Liver (tissue), 9 donors: Measurements from ENCODE around the gene PPP1R1B. TPM values are rescaled to one million over a fixed set of nuclear protein-coding genes. Genes with fewer than 3 reads are reported as not detected.

Source experiments
- DNase-seq: peaks from one replicate; pipeline ENCODE4 v3.0.0-alpha.2; 2017; ENCODE audit warnings: low spot score
- H3K27ac ChIP-seq, 2 donors: one replicate each; pipeline ENCODE4 v1.7.0; 2013; ENCODE audit warnings: inconsistent platforms in 2 of 2, low read length in 2 of 2, control low read depth in 1 of 2, low read depth in 1 of 2, mild to moderate bottlenecking in 1 of 2
- H3K27me3 ChIP-seq, 4 donors: one replicate each; pipeline versions ENCODE4 v1.6.1 to v1.7.0; 2013; ENCODE audit warnings: low read length in 3 of 4, inconsistent platforms in 1 of 4, mild to moderate bottlenecking in 1 of 4, moderate library complexity in 1 of 4; ENCODE audit not compliant: control insufficient read depth in 4 of 4, insufficient read depth in 4 of 4
- H3K36me3 ChIP-seq, 4 donors: one replicate each; pipeline versions ENCODE4 v1.6.1 to v1.7.0; 2013; ENCODE audit warnings: low read length in 3 of 4, mild to moderate bottlenecking in 3 of 4, low read depth in 1 of 4, moderate library complexity in 1 of 4; ENCODE audit not compliant: control insufficient read depth in 4 of 4, insufficient read depth in 3 of 4
- H3K4me1 ChIP-seq, 4 donors: one replicate each; pipeline versions ENCODE4 v1.6.1 to v1.7.0; 2013; ENCODE audit warnings: low read length in 3 of 4, mild to moderate bottlenecking in 3 of 4, moderate library complexity in 1 of 4; ENCODE audit not compliant: control insufficient read depth in 4 of 4, insufficient read depth in 4 of 4
- H3K4me3 ChIP-seq, 3 donors: one replicate each; pipeline versions ENCODE4 v1.6.1 to v1.7.0; 2013; ENCODE audit warnings: low read length in 3 of 3, control low read depth in 1 of 3, low read depth in 1 of 3, mild to moderate bottlenecking in 1 of 3
- H3K9ac ChIP-seq, 2 donors: one replicate each; pipeline ENCODE4 v1.7.0; 2013; ENCODE audit warnings: low read length in 2 of 2, mild to moderate bottlenecking in 2 of 2, moderate library complexity in 2 of 2, control low read depth in 1 of 2, low read depth in 1 of 2
- H3K9me3 ChIP-seq, 4 donors: one replicate each; pipeline versions ENCODE4 v1.6.1 to v1.7.0; 2013; ENCODE audit warnings: low read length in 3 of 4; ENCODE audit not compliant: control insufficient read depth in 4 of 4
- FOXA1 ChIP-seq: IDR thresholded peaks from 2 replicates; pipeline ENCODE4 v1.6.1; 2016; ENCODE audit warnings: antibody characterized with exemption
- HNF4A ChIP-seq, 2 donors: conservative IDR thresholded peaks; 2 replicates each; pipeline ENCODE4 v1.6.1; 2016; ENCODE audit warnings: antibody characterized with exemption in 2 of 2, mild to moderate bottlenecking in 2 of 2
- HNF4G ChIP-seq: IDR thresholded peaks from 2 replicates; pipeline ENCODE4 v1.6.1; 2016; ENCODE audit warnings: antibody characterized with exemption
- JUND ChIP-seq, 2 donors: IDR thresholded peaks; 2 replicates each; pipeline ENCODE4 v1.6.1; 2016; ENCODE audit warnings: antibody characterized with exemption in 2 of 2
- RAD21 ChIP-seq, 2 donors: IDR thresholded peaks; 2 replicates each; pipeline ENCODE4 v1.6.1; 2016; ENCODE audit warnings: antibody characterized with exemption in 2 of 2, mild to moderate bottlenecking in 2 of 2
- RXRA ChIP-seq, 2 donors: IDR thresholded peaks; 2 replicates each; pipeline ENCODE4 v1.6.1; 2017 to 2018; ENCODE audit warnings: antibody characterized with exemption in 2 of 2, mild to moderate bottlenecking in 1 of 2
- TAF1 ChIP-seq: conservative IDR thresholded peaks from 2 replicates; pipeline ENCODE4 v1.6.1; 2016; ENCODE audit warnings: antibody characterized with exemption, mild to moderate bottlenecking
- WGBS: extraction: QIAGEN DNeasy Blood & Tissue Kit; methylation state at CpG from one replicate; pipeline ENCODE4 v1.1.7; 2013; 5-methylcytosine and 5-hydroxymethylcytosine counted together
- polyA plus RNA-seq, 2 donors: library from polyadenylated mRNA; stranded (reverse) in 1 of 2; unstranded in 1 of 2; fragments of 200-250 nt in 1 of 2; fragments of >200 nt in 1 of 2; fragmentation: Nextera tagmentation in 1 of 2; extraction: Ambion mirVana in 1 of 2; gene quantifications; one replicate each; pipeline versions ENCODE4 v1.2.1 to v1.2.3, GENCODE V29; 2013 to 2015
- total RNA-seq, 2 donors: library from RNA; depleted of rRNA; stranded (reverse); fragments of >200 nt; gene quantifications; one replicate each; pipeline ENCODE4 v1.2.3, GENCODE V29; 2014
- TF ChIP-seq, protein P1 (sequence below): fragments of 150-350 bp; IDR thresholded peaks from 2 replicates; pipeline ENCODE4 v1.5.1; 2017; ENCODE audit warnings: improper control_type of control experiment, low read depth, low read length; ENCODE audit not compliant: missing input control
- TF ChIP-seq, protein P2 (sequence below): IDR thresholded peaks from 2 replicates; pipeline ENCODE4 v1.6.1; 2016; ENCODE audit warnings: antibody characterized with exemption, mild to moderate bottlenecking
- donor health status: healthy.
- donor health status: healthy.
- donor health status: healthy.
- donor health status: healthy.
- donor health status: healthy.

Gene PPP1R1B
- total and polyA plus RNA-seq, 4 donors, result 0.14 TPM; not detected in 3

DNA sequence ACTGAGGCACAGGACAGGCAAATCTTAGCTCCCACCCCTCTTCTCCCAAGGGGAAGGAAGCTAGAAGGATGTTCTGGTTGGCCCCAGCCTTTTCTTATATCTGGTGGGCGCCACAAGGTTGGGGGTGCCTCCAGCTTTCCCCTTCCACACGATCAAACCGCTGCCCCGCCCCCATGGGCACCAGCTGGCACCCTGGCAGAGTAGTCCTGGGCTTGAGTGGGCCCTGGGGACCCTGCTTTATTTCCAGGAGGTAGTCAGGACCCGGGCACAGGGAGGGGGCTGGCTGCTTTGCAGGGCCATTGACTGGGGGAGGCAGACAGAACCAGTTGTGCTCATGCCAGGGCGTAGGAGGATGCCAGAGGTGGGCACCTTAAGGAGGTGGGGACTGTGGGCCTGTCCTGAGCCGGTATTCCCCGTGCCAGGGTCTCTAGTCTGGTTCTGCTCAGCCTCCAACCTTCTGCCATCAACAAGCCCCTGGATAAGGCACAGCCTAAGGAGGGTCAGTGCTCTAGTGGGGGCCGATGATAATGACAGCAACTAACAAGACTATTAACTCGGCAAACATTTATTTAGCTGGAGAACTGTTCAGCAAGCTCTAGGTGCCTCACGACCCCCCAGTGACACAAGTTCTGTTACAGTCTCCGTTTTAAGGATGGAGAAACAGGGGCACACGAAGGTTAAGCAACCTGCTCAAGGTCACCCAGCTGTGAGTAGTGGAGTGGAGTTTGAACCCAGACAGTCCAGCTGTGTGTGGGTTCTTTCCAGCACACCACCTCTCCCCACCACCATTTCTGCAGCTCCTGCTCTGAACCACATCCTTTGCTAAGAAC, 7.6 kb upstream of the PPP1R1B start (continued):
- no peak for TF ChIP-seq FOXA1

DNA sequence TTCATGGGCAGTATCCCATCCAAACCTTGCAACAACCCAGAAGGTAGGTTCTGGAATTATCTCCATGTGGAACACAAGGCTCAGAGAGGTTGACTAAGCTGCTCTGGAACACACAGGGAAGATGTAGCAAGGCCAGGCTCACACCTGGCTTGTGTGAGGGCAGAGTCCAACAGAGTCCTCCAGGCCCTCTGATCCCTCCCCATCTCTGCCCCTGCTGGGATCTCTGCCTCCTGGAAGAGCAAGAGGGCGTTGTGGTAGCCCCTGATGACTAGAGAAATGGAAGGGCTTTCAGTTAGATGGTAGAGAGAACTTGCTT, 7.0 kb upstream of the PPP1R1B start:
- Histone ChIP-seq H3K4me1 (peaks cover 2 to 20% (median 8%) of the 10 kb centered on the region in 4 donors), H3K27me3 (no peaks in the 10 kb centered on the region), H3K36me3 (no peaks in the 10 kb centered on the region), H3K4me3 (no peak overlapping the region), H3K27ac (no peak overlapping the region), H3K9me3 (no peaks in the 10 kb centered on the region), H3K9ac (no peak overlapping the region)
- WGBS, result 57% methylated on average over 1 of the region's 1 CpG
- no peak for DNase-seq
- no peak for TF ChIP-seq TAF1

DNA sequence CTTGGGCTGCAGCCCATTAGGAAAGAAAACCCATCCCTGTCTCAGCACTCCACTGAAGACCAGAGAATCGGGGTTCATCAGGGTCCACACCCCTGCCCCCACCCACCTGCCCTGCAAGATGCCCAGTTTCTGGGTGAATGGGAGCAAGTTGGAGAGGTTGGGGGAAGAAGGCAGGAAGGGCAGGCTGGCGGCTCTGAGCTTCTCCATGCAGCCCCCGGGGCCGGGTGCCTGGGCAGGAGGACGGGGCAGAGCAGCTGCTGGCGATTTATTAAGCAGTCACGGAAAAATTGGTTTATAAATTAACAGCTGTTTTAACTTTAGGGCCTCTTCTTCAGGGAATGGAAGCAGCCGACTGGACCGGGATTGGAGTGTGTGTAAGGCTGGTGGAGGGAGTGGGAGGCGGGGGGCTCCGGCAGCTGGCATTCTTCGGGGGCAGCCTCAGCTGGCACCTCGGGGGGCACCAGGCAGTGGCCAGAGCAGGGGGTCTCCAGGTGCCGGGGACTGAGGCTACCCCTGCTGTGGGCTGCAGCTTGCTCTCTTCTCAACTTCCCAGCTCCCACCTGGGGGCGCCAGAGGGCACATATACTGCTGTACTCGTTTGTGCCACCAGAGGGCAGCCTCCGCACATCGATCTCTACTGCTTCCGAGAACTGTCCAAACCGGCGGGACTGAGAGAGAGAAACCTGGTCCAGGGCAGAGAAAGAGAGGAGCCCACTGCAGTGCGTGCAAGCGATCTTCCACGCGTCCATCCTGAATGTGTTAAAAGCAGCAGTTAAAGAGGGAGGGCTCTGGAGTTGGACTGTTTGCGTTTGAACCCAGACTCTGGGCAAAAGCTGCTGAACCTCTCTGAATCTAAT, 5.0 kb upstream of the PPP1R1B start:
- H3K4me1 ChIP-seq, result peaks cover 2 to 21% (median 9%) of the 10 kb centered on the region in 4 donors
- H3K9ac ChIP-seq, result no peak overlapping the region
- TF ChIP-seq JUND (IDR thresholded peaks at IDR 0.05), result no peak
- no peak for TF ChIP-seq HNF4A (conservative IDR thresholded peaks at IDR 0.05)
- TF ChIP-seq RAD21 (IDR thresholded peaks at IDR 0.05), result peak; percentile 94 to 97
- no peak for TF ChIP-seq TAF1
- TF ChIP-seq, protein P1, sequence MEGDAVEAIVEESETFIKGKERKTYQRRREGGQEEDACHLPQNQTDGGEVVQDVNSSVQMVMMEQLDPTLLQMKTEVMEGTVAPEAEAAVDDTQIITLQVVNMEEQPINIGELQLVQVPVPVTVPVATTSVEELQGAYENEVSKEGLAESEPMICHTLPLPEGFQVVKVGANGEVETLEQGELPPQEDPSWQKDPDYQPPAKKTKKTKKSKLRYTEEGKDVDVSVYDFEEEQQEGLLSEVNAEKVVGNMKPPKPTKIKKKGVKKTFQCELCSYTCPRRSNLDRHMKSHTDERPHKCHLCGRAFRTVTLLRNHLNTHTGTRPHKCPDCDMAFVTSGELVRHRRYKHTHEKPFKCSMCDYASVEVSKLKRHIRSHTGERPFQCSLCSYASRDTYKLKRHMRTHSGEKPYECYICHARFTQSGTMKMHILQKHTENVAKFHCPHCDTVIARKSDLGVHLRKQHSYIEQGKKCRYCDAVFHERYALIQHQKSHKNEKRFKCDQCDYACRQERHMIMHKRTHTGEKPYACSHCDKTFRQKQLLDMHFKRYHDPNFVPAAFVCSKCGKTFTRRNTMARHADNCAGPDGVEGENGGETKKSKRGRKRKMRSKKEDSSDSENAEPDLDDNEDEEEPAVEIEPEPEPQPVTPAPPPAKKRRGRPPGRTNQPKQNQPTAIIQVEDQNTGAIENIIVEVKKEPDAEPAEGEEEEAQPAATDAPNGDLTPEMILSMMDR, result peak; percentile 100
- no peak for TF ChIP-seq HNF4G
- TF ChIP-seq, protein P2, sequence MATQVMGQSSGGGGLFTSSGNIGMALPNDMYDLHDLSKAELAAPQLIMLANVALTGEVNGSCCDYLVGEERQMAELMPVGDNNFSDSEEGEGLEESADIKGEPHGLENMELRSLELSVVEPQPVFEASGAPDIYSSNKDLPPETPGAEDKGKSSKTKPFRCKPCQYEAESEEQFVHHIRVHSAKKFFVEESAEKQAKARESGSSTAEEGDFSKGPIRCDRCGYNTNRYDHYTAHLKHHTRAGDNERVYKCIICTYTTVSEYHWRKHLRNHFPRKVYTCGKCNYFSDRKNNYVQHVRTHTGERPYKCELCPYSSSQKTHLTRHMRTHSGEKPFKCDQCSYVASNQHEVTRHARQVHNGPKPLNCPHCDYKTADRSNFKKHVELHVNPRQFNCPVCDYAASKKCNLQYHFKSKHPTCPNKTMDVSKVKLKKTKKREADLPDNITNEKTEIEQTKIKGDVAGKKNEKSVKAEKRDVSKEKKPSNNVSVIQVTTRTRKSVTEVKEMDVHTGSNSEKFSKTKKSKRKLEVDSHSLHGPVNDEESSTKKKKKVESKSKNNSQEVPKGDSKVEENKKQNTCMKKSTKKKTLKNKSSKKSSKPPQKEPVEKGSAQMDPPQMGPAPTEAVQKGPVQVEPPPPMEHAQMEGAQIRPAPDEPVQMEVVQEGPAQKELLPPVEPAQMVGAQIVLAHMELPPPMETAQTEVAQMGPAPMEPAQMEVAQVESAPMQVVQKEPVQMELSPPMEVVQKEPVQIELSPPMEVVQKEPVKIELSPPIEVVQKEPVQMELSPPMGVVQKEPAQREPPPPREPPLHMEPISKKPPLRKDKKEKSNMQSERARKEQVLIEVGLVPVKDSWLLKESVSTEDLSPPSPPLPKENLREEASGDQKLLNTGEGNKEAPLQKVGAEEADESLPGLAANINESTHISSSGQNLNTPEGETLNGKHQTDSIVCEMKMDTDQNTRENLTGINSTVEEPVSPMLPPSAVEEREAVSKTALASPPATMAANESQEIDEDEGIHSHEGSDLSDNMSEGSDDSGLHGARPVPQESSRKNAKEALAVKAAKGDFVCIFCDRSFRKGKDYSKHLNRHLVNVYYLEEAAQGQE, result peak; percentile 75
- peak in 1 of 2 donors; percentile 50 for TF ChIP-seq RXRA (IDR thresholded peaks at IDR 0.05)
- H3K36me3 ChIP-seq, result no peaks in the 10 kb centered on the region
- no peak overlapping the region for H3K27ac ChIP-seq
- no peaks in the 10 kb centered on the region for H3K9me3 ChIP-seq
- peak; percentile 97 for DNase-seq
- 10% methylated on average over 26 of the region's 26 CpGs for WGBS
- no peak overlapping the region for H3K4me3 ChIP-seq
- H3K27me3 ChIP-seq, result peaks cover 0 to 10% (median 7%) of the 10 kb centered on the region in 4 donors
